IPS-18a (cell line): Measurements from ENCODE around the gene SMTNL1.

Experiments
- H3K27ac ChIP-seq: one replicate; pipeline ENCODE4 v1.5.1; 2013; ENCODE audit warnings: low read length
- H3K27me3 ChIP-seq: one replicate; pipeline ENCODE4 v1.6.1; 2013; ENCODE audit warnings: mild to moderate bottlenecking, low read length; ENCODE audit not compliant: control insufficient read depth, insufficient read depth
- H3K36me3 ChIP-seq: one replicate; pipeline ENCODE4 v1.6.1; 2013; ENCODE audit warnings: low read depth, low read length; ENCODE audit not compliant: control insufficient read depth
- H3K4me1 ChIP-seq: one replicate; pipeline ENCODE4 v1.6.1; 2013; ENCODE audit warnings: low read depth, low read length; ENCODE audit not compliant: control insufficient read depth
- H3K4me3 ChIP-seq: one replicate; pipeline ENCODE4 v1.5.1; 2013; ENCODE audit warnings: low read length
- H3K9ac ChIP-seq: one replicate; pipeline ENCODE4 v1.6.1; 2013; ENCODE audit warnings: mild to moderate bottlenecking, low read length, moderate library complexity
- H3K9me3 ChIP-seq: one replicate; pipeline ENCODE4 v1.6.1; 2013; ENCODE audit warnings: low read depth, low read length; ENCODE audit not compliant: control insufficient read depth

SMTNL1 gene, protein sequence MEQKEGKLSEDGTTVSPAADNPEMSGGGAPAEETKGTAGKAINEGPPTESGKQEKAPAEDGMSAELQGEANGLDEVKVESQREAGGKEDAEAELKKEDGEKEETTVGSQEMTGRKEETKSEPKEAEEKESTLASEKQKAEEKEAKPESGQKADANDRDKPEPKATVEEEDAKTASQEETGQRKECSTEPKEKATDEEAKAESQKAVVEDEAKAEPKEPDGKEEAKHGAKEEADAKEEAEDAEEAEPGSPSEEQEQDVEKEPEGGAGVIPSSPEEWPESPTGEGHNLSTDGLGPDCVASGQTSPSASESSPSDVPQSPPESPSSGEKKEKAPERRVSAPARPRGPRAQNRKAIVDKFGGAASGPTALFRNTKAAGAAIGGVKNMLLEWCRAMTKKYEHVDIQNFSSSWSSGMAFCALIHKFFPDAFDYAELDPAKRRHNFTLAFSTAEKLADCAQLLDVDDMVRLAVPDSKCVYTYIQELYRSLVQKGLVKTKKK

DNA sequence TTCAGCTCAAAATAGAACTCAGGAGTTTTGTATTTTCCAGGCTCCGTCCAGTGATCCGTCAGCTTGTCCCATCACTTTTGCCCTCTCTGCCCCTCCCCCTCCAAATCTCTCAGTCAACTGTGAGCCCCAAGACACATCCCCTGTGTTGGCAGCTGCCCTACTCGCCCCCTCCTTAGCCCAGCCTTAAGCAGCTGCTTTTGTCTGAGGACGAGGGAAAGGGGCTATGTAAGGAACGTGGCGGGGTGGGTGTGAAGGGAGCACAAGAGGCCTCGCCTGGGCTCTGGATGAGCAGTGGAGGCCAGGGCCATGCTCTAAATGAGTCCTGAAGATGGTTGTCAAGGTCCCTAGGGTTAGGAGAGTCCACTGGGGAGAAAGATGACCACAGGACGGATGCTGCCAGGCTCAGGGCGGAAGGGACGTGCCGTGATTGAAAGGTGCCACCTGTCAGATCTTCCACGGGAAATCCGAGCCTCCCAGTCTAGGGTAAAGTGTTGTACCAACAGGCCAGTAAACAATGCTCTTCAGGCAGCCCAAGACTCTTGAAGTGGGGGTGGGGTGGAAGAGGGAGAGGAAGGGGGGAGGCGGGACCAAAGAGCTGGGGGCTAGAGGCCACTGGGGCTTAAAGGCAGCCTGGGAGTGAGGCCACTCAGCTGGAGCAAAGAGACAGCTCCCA is at the start of gene SMTNL1:
Gene SMTNL1 (plus strand): TSS at position 649 of the 673 bp plus-strand sequence. CDS start 5,048 bp downstream, outside the sequence.
- peaks cover 5% of the 10 kb centered on the region for H3K4me1 ChIP-seq
- no peak within 1 kb of the TSS for H3K9ac ChIP-seq

DNA sequence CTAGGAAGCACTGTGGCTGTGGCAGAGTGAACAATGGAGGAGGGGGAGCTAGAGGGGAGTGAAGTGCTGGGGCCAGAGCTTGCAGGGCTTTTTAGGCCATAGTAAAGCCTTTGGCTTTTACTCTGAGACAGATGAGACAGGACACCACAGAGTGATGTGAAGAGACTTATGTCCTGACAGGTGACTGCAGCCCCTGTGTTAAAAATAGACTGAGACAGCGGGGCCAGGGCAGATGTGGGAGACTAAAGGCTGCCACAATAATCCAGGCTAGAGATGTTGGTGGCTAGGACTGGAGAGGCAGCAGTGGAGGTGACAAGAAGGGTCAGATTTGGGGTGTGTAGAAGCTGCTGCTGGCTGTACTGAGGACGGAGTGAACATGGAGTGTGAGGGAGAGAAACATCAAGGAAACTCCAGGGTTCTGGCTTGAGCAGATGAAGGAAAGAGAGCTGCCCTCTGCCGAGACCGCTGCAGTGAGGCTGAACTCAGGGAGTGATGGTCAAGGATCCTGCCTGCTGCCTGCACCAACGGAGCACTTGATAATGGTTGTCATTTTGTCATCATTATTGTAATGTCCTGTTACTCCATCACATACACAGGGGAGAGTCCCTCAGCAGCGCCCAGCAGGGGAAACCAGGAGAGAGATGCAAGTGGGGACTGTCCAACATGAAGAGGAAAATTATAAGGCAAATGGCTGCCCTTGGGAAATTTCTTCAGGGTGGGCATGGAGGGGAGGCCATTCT is 49.3 kb upstream of the SMTNL1 start:
- Histone ChIP-seq H3K4me3 (no peak overlapping the region), H3K9ac (no peak overlapping the region), H3K27me3 (peaks cover 12% of the 10 kb centered on the region), H3K36me3 (peaks cover 13% of the 10 kb centered on the region), H3K9me3 (no peaks in the 10 kb centered on the region), H3K27ac (no peak overlapping the region), H3K4me1 (no peaks in the 10 kb centered on the region)

More for the DNA sequence above, at the start of gene SMTNL1:
- H3K27me3 ChIP-seq: no peaks in the 10 kb centered on the region
- no peaks in the 10 kb centered on the region for H3K9me3 ChIP-seq
- H3K4me3 ChIP-seq: no peak within 1 kb of the TSS
- H3K36me3 ChIP-seq: no peaks in the 10 kb centered on the region
- no peak within 1 kb of the TSS for H3K27ac ChIP-seq

DNA sequence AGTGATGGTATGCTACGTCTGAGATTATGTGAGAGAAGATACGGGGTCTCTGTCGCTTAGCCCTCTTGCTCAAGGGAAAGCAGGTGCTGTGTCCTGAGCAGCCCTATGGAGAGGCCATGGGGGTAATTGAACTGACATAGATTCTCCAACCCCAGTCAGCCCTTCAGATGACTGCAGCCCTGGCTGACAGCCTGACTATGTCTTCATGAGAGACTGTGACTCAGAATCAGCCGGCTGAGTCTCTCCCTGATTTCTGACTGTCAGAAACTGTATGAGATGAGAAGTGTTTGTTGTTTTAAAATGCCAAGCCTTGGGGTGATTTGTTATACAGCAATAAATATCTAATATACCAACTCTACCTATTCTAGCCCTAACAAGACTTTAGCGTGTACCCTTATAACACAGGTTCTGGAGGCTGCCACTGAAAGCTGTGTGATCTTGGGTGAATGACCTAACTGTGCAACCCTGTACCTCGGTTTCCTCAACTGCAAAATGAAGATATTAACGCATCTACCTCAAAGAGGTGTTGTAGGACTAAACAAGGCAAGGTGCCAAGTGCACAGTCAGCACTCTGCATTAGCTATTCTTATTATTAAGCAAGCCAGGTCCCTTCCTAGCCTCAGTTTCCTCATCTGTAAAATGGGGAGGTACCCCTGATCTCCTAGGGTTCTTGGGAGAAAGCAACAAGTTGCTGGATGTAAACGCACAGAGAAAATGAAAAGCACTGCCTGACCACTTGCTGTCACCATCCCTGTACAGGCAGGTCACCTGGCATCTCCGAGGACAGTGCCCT is 46.7 kb upstream of the SMTNL1 start:
- H3K36me3 ChIP-seq: peaks cover 10% of the 10 kb centered on the region
- no peak overlapping the region for H3K9ac ChIP-seq
- peaks cover 5% of the 10 kb centered on the region for H3K4me1 ChIP-seq
- no peak overlapping the region for H3K4me3 ChIP-seq
- no peaks in the 10 kb centered on the region for H3K9me3 ChIP-seq
- no peaks in the 10 kb centered on the region for H3K27me3 ChIP-seq
- no peak overlapping the region for H3K27ac ChIP-seq

DNA sequence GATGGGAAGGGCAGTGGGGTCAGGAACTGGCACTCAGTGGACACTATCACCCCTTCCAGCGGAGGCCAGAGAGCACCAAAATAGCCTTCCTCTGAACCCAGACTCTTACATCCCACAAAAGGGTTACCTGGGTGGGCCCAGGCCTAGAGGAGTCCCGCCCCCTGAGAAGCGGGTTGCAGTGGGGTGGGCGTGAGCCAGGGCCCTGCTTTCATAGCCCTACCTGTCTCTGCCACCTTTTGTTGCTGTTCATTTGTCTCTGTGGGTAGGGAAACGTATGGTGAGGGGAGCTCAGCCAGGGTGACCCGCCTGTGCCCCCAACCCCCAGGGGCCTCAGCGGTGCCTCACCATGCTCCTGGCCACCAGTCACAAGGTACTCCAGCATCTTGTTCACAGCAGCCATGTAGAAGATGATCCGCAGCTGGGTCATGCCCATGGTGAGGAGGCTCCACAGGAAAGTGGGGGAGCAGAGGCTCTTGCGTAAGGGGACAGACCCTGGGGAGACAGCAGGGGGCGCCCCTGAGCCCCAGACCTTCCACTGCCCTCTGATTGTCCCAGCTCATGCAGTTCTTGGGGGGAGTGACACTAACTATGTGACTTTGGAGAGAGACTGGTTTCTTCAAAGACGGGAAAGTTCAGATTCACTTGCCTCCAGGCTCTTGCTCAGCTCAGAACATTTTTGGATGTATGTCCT is 45.9 kb upstream of the SMTNL1 start:
- Histone ChIP-seq H3K4me3 (no peak overlapping the region), H3K9ac (no peak overlapping the region), H3K4me1 (peaks cover 5% of the 10 kb centered on the region), H3K9me3 (no peaks in the 10 kb centered on the region), H3K27me3 (no peaks in the 10 kb centered on the region), H3K27ac (no peak overlapping the region), H3K36me3 (peaks cover 10% of the 10 kb centered on the region)

DNA sequence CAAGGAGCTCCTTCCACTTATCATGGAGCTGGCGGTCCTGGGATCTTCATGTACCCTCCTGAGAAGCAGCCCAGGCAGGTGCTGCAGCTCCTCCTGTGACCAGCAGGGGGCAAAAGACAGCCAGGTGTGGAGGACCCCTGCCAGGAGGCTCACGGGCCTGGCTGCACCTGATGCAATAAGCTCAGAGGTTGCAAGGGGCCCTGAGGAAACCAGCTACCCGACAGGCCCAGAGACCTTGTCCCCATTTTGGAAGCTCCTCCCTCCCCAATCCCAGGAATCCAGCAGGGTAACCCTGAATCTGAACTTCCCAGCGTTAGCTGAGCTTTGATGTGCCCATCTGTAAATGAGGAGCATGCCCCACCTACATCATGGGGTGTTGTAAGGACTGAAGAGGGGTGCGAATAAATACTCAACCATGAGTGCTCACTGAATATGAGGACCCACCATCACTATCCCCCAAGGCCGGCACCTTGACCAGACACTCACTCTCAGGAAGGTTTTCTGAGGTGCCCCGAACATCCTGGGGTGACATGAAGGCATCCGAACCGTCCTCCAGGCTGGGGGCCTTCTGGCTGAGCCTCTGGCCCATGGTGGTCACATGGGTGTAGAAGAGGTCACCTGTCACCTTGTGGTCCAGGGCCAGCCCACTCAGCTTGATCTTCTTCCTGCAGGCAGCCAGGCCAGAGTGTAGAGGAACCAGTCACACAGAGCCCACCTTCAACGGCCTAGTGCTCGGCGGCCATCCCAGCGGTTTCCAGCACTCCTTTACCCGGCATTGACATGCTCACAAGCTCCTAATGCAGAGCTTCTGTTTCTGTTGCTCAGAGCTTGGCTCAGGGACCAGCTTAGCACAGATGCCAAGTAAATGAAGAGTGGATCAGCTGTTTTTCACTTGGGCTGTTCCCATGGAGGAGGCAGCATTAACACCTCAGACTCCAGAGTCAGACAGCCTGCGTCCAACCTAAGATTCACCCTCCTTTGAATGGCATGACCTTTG is 43.6 kb upstream of the SMTNL1 start:
- no peaks in the 10 kb centered on the region for H3K9me3 ChIP-seq
- H3K27me3 ChIP-seq: no peaks in the 10 kb centered on the region
- H3K4me1 ChIP-seq: peaks cover 5% of the 10 kb centered on the region
- peak overlapping the region; percentile 56 for H3K9ac ChIP-seq
- no peak overlapping the region for H3K4me3 ChIP-seq
- peak overlapping the region; percentile 86 for H3K27ac ChIP-seq
- peaks cover 10% of the 10 kb centered on the region for H3K36me3 ChIP-seq

DNA sequence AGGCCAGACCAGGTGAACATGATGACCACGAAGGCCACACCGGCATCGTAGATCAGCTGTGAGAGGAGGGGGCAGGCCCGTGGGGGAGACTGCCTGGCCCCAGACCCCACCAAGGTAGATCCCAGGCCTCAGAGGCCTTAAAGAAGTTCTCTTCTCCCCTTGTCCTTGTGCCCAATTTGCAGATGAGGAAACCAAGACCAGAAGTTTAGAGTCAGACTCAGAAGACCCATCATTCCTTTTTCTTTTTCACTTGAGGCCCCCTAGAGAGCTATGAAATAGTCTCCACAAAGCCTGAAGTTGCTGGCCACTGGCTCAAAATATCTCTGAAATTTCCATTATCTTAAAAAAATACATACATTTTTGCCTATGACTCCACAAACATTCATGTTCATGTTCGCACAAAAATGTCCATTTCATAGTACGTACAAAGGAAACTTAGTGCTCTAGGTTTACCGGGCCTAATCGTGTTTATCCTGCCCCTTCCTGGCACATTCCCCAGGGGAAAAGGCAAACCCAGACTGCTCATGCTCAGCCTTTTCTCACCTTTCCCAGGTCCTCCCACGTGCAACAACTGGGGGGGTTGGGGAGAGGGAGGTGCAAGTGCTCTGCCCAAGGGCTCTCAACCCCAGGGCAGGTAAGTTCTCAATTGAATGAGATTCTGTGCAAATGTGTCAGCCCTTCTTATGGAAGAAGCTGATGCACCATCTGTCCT is 41.1 kb upstream of the SMTNL1 start:
- peaks cover 12% of the 10 kb centered on the region for H3K4me1 ChIP-seq
- no peak overlapping the region for H3K27ac ChIP-seq
- H3K4me3 ChIP-seq: no peak overlapping the region
- H3K9ac ChIP-seq: no peak overlapping the region
- H3K9me3 ChIP-seq: no peaks in the 10 kb centered on the region
- H3K27me3 ChIP-seq: no peaks in the 10 kb centered on the region
- peaks cover 4% of the 10 kb centered on the region for H3K36me3 ChIP-seq

DNA sequence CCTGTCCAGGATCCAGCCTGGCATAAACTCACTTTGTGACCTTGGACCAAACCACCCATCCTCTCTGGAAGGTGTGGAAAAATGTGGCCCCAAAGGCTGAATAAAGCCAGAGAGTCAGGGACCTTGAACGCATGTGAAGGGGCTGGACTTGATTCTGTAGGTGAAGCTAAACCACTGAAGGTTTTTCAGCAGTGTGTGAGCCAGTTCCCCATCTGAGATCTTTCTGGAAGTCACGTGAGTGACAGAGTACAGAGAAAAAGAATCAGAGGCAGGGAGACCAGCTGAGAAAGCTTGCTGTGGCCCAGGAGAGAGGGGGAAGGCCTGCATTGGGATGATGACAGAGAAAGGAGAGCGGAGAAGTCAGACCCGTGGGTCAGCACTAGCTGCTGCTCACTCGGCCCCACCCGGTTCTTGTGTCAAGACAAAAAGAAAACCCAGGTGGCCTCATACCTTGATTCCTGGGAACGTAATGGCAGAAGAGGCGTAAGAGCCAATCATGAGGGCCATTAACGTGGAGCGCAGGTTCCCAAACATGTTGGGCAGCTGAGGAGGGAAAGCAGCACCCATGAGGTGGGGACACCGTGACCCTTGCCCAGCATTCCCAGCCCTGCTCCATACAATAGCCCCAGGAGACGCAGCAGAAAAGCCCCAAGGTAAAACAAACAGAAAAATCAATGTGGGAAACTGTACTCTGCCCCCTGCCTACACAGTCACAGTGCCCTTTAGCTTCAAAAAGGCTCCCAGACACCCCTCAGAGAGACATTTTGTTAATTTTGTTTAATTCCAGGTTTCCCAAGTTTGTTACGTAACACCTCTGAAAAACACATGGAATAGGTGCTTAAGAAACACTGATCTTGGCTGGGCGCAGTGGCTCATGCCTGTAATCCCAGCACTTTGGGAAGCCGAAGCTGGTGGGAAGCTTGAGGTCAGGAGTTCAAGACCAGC is 39.8 kb upstream of the SMTNL1 start:
- Histone ChIP-seq H3K9me3 (no peaks in the 10 kb centered on the region), H3K4me3 (no peak overlapping the region), H3K9ac (no peak overlapping the region), H3K36me3 (peaks cover 4% of the 10 kb centered on the region), H3K27me3 (no peaks in the 10 kb centered on the region), H3K4me1 (peaks cover 12% of the 10 kb centered on the region), H3K27ac (no peak overlapping the region)

DNA sequence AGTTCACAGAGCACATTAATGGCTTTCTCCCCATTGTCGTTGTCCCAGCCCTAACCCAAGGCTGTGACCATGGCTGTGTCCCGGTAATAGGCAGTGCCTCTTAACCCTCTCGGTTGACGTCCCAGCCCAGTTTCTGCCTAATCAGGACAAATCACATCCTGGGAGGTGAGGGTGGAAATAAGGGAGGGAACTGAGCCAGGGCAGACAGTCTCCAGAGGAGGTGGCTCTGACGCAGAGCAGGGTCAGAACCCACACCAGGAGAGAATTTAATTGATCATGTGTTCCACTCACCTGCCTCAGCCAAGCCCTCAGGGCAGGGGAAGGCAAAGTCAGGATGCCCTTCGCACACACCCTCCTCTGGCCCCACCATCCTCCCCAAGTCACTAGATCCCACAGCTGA is 38.9 kb upstream of the SMTNL1 start:
- Histone ChIP-seq H3K27ac (no peak overlapping the region), H3K4me1 (peaks cover 12% of the 10 kb centered on the region), H3K27me3 (no peaks in the 10 kb centered on the region), H3K36me3 (peaks cover 4% of the 10 kb centered on the region), H3K9ac (no peak overlapping the region), H3K9me3 (no peaks in the 10 kb centered on the region), H3K4me3 (no peak overlapping the region)
